ENCODE results near the gene KDM5A. TPM values are rescaled to one million over a fixed set of nuclear protein-coding genes. Genes with fewer than 3 reads are reported as not detected.

KDM5A gene
- 7.2 and 8.5 TPM in 2 replicates for polyA plus RNA-seq

GRCh38 chr12:389142-390096, at the start of gene KDM5A:
Gene KDM5A, minus strand, starts transcription at chr12:389320. Its CDS starts 229 bp downstream, at chr12:389091.

GRCh38 chr12:401235-402028, 12.3 kb upstream of the KDM5A start, which contains the start of gene CCDC77:
Gene CCDC77, plus strand, starts transcription at chr12:401644. Its CDS starts 7,740 bp downstream, at chr12:409384.

GRCh38 chr12:262817-263216, 126.3 kb downstream of the KDM5A start, which contains the start of gene SLC6A13:
Gene SLC6A13, minus strand, starts transcription at chr12:262836. Its CDS starts 2,784 bp downstream, at chr12:260052.

Other genes starting within 250 kb of the KDM5A start
- gene SLC6A12, start 175.2 kb downstream of the KDM5A start, polyA plus RNA-seq: 0.67 and 2.6 TPM in 2 replicates
- gene SLC6A13, start 126.5 kb downstream of the KDM5A start, polyA plus RNA-seq: 3.5 and 6.5 TPM in 2 replicates
- 5.6 and 12.7 TPM in 2 replicates for gene CCDC77, start 12.3 kb upstream of the KDM5A start, polyA plus RNA-seq
- gene B4GALNT3, start 70.6 kb upstream of the KDM5A start, polyA plus RNA-seq: 0.74 TPM in 1 of 2 replicates, not detected in the other

All from Purkinje cell (primary cell).